PC-9 (cell line): Measurements from ENCODE around the gene PTH1R. TPM values are rescaled to one million over a fixed set of nuclear protein-coding genes. Genes with fewer than 3 reads are reported as not detected.

Experiments used
- BruUV-seq: library from RNA; stranded (reverse); fragments of 400-500 nt; replicated peaks from 2 replicates; lab custom pipeline; 2021; lab: Mats Ljungman, UMichigan
- CTCF ChIA-PET: fragments of 300-600 bp; sonication (Branson Sonifier 250); formaldehyde crosslinking; loops from one replicate; lab custom pipeline; 2022; ENCODE audit warnings: antibody characterized with exemption; lab: Charles Lee
- POLR2A ChIA-PET: fragments of 300-600 bp; sonication (Branson Sonifier 250); formaldehyde crosslinking; loops from one replicate; lab custom pipeline; 2022; ENCODE audit warnings: antibody characterized with exemption; ENCODE audit not compliant: unreplicated experiment; lab: Charles Lee
- DNase-seq, 2 experiments: peaks; one replicate each; pipeline versions ENCODE4 v3.0.0 to v3.0.0-alpha.2; 2015 to 2022; ENCODE audit warnings: mixed read lengths in 1 of 2
- H2AFZ ChIP-seq: fragments of 200-600 bp; sonication (generic); 2 replicates; pipeline ENCODE4 v1.8.1; 2017; ENCODE audit warnings: antibody characterized with exemption
- H3F3A ChIP-seq: fragments of 200-600 bp; sonication (generic); 2 replicates; pipeline ENCODE4 v1.8.1; 2017; ENCODE audit warnings: antibody characterized with exemption, mild to moderate bottlenecking, low read depth; ENCODE audit not compliant: insufficient read depth
- H3K27ac ChIP-seq: fragments of 200-600 bp; sonication (generic); 2 replicates; pipeline ENCODE4 v1.6.1; 2016; ENCODE audit warnings: mixed run types
- H3K27me3 ChIP-seq: fragments of 200-600 bp; sonication (generic); 2 replicates; pipeline ENCODE4 v1.6.1; 2016; ENCODE audit warnings: low read depth, mixed run types; ENCODE audit not compliant: insufficient read depth
- H3K36me3 ChIP-seq: fragments of 200-600 bp; sonication (generic); 2 replicates; pipeline ENCODE4 v1.6.1; 2016; ENCODE audit warnings: low read depth, mixed run types
- H3K4me1 ChIP-seq: fragments of 200-600 bp; sonication (generic); replicated peaks from 2 replicates; pipeline ENCODE4 v1.6.1; 2016; ENCODE audit warnings: mixed run types; ENCODE audit not compliant: insufficient read depth
- H3K4me2 ChIP-seq: fragments of 200-600 bp; sonication (generic); 2 replicates; pipeline ENCODE4 v1.6.1; 2017; ENCODE audit warnings: mixed run types
- H3K4me3 ChIP-seq: fragments of 200-600 bp; sonication (generic); 2 replicates; pipeline ENCODE4 v1.6.1; 2016; ENCODE audit warnings: mixed run types
- H3K79me2 ChIP-seq: fragments of 200-600 bp; sonication (generic); 2 replicates; pipeline ENCODE4 v1.6.1; 2017; ENCODE audit warnings: low read depth, mixed run types
- H3K9me2 ChIP-seq: fragments of 200-600 bp; sonication (generic); 2 replicates; pipeline ENCODE4 v1.8.1; 2017; ENCODE audit warnings: mild to moderate bottlenecking; ENCODE audit not compliant: insufficient read depth
- H3K9me3 ChIP-seq: fragments of 200-600 bp; sonication (generic); 2 replicates; pipeline ENCODE4 v1.8.1; 2016; ENCODE audit warnings: low read depth; ENCODE audit not compliant: insufficient read depth
- H4K20me1 ChIP-seq: fragments of 200-600 bp; sonication (generic); 2 replicates; pipeline ENCODE4 v1.8.1; 2017; ENCODE audit not compliant: insufficient read depth
- EZH2 ChIP-seq: fragments of 200-600 bp; sonication (generic); IDR thresholded peaks from 2 replicates; pipeline ENCODE4 v1.8.0; 2017; ENCODE audit warnings: antibody characterized with exemption, low read depth
- intact Hi-C: fragments of 100-400 bp; cut with micrococcal nuclease; formaldehyde crosslinking; loops from one replicate; pipeline ENCODE4 v1.10.0; 2022; ENCODE audit not compliant: unreplicated experiment
- total RNA-seq: library from RNA; stranded (reverse); gene quantifications from 2 replicates; pipeline ENCODE4 v1.2.3, GENCODE V29; 2021
- TF ChIP-seq, protein P1 (sequence below): fragments of 200-600 bp; sonication (generic); conservative IDR thresholded peaks from 2 replicates; pipeline ENCODE4 v1.6.1; 2017; ENCODE audit warnings: mixed run types, antibody characterized with exemption, mild to moderate bottlenecking, moderate library complexity

The PTH1R gene
- total RNA-seq, 1 experiment from 2014 or later, result not detected

DNA sequence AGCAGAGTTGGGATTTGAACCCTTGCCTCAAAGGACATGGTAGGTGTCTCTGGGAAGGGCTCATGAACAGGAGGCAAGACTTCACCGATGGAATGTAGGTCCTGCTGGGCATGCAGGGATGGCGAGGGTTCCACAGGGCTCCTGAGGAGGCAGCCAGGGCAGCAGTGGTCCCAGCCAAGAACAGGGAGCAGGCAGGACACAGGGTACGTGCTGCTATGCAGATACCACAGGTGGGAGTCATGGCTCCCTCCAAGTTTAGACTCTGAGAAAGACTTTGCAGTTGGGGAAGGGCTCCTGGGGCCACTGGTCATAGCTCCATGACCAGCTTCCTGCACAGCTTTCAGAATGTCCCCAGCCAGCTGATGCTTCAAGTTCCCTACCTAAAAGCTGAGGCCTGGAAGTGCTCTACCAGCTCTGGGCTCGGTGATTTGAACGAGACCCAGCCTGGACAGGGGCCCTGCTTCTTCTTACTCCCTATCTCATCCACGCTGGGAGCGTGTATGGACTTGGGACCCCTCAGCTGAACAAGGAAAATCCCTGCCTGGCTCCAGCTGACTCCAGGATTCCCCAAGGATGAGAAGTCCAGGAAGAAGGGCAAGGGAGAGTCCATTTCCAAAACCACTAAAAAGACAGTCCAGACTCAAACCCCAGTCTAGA, 15.0 kb upstream of the PTH1R start:
- H2AFZ ChIP-seq, result no peak overlapping the region
- no TSS peak for BruUV-seq
- CTCF ChIA-PET, result no interaction called here
- H3K27ac ChIP-seq, result no peak overlapping the region
- TF ChIP-seq EZH2, result no peak
- TF ChIP-seq, protein P1, sequence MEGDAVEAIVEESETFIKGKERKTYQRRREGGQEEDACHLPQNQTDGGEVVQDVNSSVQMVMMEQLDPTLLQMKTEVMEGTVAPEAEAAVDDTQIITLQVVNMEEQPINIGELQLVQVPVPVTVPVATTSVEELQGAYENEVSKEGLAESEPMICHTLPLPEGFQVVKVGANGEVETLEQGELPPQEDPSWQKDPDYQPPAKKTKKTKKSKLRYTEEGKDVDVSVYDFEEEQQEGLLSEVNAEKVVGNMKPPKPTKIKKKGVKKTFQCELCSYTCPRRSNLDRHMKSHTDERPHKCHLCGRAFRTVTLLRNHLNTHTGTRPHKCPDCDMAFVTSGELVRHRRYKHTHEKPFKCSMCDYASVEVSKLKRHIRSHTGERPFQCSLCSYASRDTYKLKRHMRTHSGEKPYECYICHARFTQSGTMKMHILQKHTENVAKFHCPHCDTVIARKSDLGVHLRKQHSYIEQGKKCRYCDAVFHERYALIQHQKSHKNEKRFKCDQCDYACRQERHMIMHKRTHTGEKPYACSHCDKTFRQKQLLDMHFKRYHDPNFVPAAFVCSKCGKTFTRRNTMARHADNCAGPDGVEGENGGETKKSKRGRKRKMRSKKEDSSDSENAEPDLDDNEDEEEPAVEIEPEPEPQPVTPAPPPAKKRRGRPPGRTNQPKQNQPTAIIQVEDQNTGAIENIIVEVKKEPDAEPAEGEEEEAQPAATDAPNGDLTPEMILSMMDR, result no peak
- no peak for DNase-seq
- intact Hi-C loops, result loop anchor here (10.0 kb wide), 1 partner anchor 462 kb away; no protein-coding TSS in a partner anchor
- no peak overlapping the region for H3K4me3 ChIP-seq
- H4K20me1 ChIP-seq, result no peaks in the 10 kb centered on the region
- POLR2A ChIA-PET, result no interaction called here
- no peaks in the 10 kb centered on the region for H3K27me3 ChIP-seq
- no peaks in the 10 kb centered on the region for H3K79me2 ChIP-seq
- no peaks in the 10 kb centered on the region for H3F3A ChIP-seq
- H3K9me2 ChIP-seq, result no peaks in the 10 kb centered on the region
- H3K4me2 ChIP-seq, result no peak overlapping the region
- H3K4me1 ChIP-seq, result no peaks in the 10 kb centered on the region
- H3K9me3 ChIP-seq, result no peaks in the 10 kb centered on the region
- H3K36me3 ChIP-seq, result no peaks in the 10 kb centered on the region

DNA sequence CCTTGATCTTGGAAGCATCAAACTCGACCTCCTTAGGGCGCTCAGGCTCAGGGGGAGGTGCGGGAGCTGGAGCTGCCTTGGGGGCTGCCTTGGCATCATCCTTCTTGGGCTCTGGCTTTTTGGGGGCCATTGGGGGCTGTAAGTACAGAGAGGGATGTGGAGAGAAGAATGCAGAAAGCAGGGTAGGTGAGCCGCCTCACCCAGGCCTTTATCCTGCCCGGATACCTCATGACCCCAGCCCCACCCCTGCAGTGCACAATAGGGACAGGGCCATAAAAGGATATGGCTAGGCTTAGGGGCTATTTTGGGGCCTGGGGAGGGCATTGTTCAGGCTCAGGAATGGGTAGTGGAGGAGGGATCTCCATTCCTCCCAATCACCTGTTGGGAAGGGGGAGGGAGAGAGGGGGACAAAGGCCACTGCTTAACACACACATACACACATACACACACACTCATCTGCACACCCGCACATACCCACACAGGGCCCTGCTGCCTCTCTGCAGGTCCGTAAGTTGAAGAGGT, 14.2 kb upstream of the PTH1R start, which contains the start of gene MYL3:
Gene MYL3 (minus strand): TSS at position 184 of the 522 bp plus-strand sequence. CDS start 54 bp downstream, at position 130.
- Histone ChIP-seq H3K9me2 (no peaks in the 10 kb centered on the region), H3K27me3 (no peaks in the 10 kb centered on the region), H3K79me2 (no peaks in the 10 kb centered on the region), H3K4me1 (no peaks in the 10 kb centered on the region), H3K36me3 (no peaks in the 10 kb centered on the region), H3K4me3 (no peak within 1 kb of the TSS), H3K27ac (no peak within 1 kb of the TSS), H4K20me1 (no peaks in the 10 kb centered on the region), H3K4me2 (no peak within 1 kb of the TSS), H2AFZ (no peak within 1 kb of the TSS), H3F3A (no peaks in the 10 kb centered on the region), H3K9me3 (no peaks in the 10 kb centered on the region)
- intact Hi-C loops, result loop anchor here (10.0 kb wide), 1 partner anchor 461 kb away; no protein-coding TSS in a partner anchor
- TF ChIP-seq, protein P1, result no peak
- TF ChIP-seq EZH2, result no peak
- no peak for DNase-seq
- no TSS peak for BruUV-seq
- ChIA-PET CTCF (no interaction called here), POLR2A (no interaction called here)

GRCh38 chr3:46864061-46864881, 13.2 kb upstream of the PTH1R start:
- H2AFZ ChIP-seq, result no peak overlapping the region
- no peaks in the 10 kb centered on the region for H3K79me2 ChIP-seq
- no peak overlapping the region for H3K4me3 ChIP-seq
- H3K9me3 ChIP-seq, result no peaks in the 10 kb centered on the region
- CTCF ChIA-PET, result interaction anchor here (0.6 kb wide), 1 partner anchor 924 kb away, joined by 5 read pairs; no protein-coding TSS in a partner anchor
- no peaks in the 10 kb centered on the region for H3K4me1 ChIP-seq
- TF ChIP-seq, protein P1, result no peak
- no peak for TF ChIP-seq EZH2
- no peaks in the 10 kb centered on the region for H3K9me2 ChIP-seq
- intact Hi-C loops, result loop anchor here (10.0 kb wide), 1 partner anchor 461 kb away; no protein-coding TSS in a partner anchor
- POLR2A ChIA-PET, result no interaction called here
- BruUV-seq, result no TSS peak
- DNase-seq, result no peak
- no peak overlapping the region for H3K27ac ChIP-seq
- no peaks in the 10 kb centered on the region for H3K27me3 ChIP-seq
- H4K20me1 ChIP-seq, result no peaks in the 10 kb centered on the region
- H3K36me3 ChIP-seq, result no peaks in the 10 kb centered on the region
- no peak overlapping the region for H3K4me2 ChIP-seq
- H3F3A ChIP-seq, result no peaks in the 10 kb centered on the region
